SKM-1 treated with dmso at 0.1 percent for 144 hours (cell line): Measurements from ENCODE around the gene SSX4.
"Not testable (repeated sequence)": the region's sequence is repeated elsewhere in the genome, so short reads cannot be mapped to it uniquely, and the experiment has no call there.

ENCODE experiments used
- DNase-seq: peaks from one replicate; lab custom pipeline; 2025; ENCODE audit not compliant: unreplicated experiment; lab: John Stamatoyannopoulos, UW

The SSX4 gene

GRCh38 chrX:48383239-48383638 lies at the start of gene SSX4:
Gene SSX4, plus strand, starts transcription at chrX:48383539. Its CDS starts 515 bp downstream, at chrX:48384054.
- not testable (repeated sequence) for DNase-seq

- DNase-seq = not testable (repeated sequence)
Observed at GRCh38 chrX:48346059-48346458, 37.3 kb upstream of the SSX4 start.

- not testable (repeated sequence) for DNase-seq
Observed at GRCh38 chrX:48356315-48357094, 26.8 kb upstream of the SSX4 start, which contains the start of gene SSX3. Gene SSX3, minus strand, starts transcription at chrX:48356703. Its CDS starts 1,454 bp downstream, at chrX:48355249.

GRCh38 chrX:48357681-48358080 lies 25.7 kb upstream of the SSX4 start:
- no peak for DNase-seq

- DNase-seq = not testable (repeated sequence)
Observed at GRCh38 chrX:48359281-48359680, 24.1 kb upstream of the SSX4 start.

- DNase-seq = not testable (repeated sequence)
Observed at GRCh38 chrX:48367717-48368408, 15.5 kb upstream of the SSX4 start.

GRCh38 chrX:48370408-48370807 lies 12.9 kb upstream of the SSX4 start:
- not testable (repeated sequence) for DNase-seq

- DNase-seq = not testable (repeated sequence)
Observed at GRCh38 chrX:48396931-48397330, 13.6 kb downstream of the SSX4 start.

- DNase-seq = not testable (repeated sequence)
Observed at GRCh38 chrX:48397825-48398224, 14.5 kb downstream of the SSX4 start.

- DNase-seq = not testable (repeated sequence)
Observed at GRCh38 chrX:48411860-48412259, 28.5 kb downstream of the SSX4 start, which contains the start of gene SSX4B. Gene SSX4B, minus strand, starts transcription at chrX:48411960. Its CDS starts 588 bp downstream, at chrX:48411372.

- DNase-seq = not testable (repeated sequence)
Observed at GRCh38 chrX:48427027-48427716, 43.8 kb downstream of the SSX4 start.

GRCh38 chrX:48429606-48430005 lies 46.3 kb downstream of the SSX4 start:
- DNase-seq = not testable (repeated sequence)

GRCh38 chrX:48430166-48430565 lies 46.8 kb downstream of the SSX4 start:
- not testable (repeated sequence) for DNase-seq

- not testable (repeated sequence) for DNase-seq
Observed at GRCh38 chrX:48433713-48434112, 50.4 kb downstream of the SSX4 start.
